GM18951 (cell line): ENCODE data around the gene RRBP1.

Source experiments
- POLR2A ChIP-seq: IDR thresholded peaks from 4 replicates; pipeline ENCODE4 v1.6.1; 2011; ENCODE audit warnings: mild to moderate bottlenecking; ENCODE audit not compliant: insufficient read length, insufficient read depth; ENCODE audit errors: extremely low read depth
- in situ Hi-C: fragments of 300-500 bp; cut with MboI; formaldehyde crosslinking; loops from one replicate; pipeline ENCODE4 v1.12.0; 2022; ENCODE audit warnings: low sequenced_read_pairs, mixed read lengths, inconsistent platforms; ENCODE audit not compliant: unreplicated experiment

The RRBP1 gene

DNA sequence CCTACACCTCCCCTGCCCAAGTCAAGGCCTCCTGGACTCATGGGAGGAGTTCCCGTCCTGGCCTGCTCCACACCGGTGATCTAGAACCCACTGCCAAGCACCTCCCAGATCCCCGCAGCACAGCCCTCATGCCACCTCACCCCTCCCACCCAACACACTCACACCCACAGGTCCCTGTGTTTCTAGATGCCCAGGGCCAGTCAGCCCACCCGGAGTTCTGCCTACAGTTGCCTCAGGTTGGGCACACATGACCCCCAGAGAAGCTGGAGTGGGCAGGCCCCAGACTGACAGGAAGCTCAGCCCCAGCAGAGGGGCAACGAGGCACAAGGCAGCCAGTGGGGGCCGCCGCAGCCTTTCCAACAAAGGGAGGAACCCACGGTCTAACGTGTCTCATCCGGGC, 29.6 kb downstream of the RRBP1 start:
- in situ Hi-C loops, result no loop called here
- no peak for TF ChIP-seq POLR2A

GRCh38 chr20:17651760-17652388, 30.2 kb downstream of the RRBP1 start:
- no peak for TF ChIP-seq POLR2A
- in situ Hi-C loops, result no loop called here

DNA sequence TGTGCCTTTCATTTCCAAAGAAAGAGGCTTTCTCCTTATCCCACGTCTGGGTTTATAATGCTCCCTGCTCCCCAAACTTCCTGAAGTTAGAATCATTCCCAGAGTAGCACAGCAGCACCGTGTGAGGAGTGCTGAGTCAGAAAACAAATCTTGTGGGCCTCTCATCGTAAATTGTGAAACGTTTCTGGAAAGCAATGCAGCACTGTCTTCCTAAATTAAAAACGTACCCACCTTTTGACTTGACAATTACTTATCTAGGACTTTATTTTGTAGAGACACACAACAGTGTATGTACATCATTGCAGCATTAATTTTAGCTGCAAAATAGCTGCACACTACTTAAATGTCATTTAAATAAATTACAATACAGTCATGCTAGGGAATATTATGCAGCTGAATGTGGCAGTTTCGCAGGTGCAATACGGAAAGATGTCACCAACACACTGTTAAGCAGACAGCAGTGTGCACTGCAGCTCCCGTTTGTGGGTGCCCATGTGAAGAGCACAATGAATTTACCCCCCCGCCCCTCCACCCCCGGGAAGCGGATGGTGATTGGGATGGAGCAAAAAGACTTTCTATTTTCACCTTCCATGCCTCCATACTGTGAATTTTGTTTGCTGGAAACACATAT, 30.8 kb downstream of the RRBP1 start:
- in situ Hi-C loops, result no loop called here
- no peak for TF ChIP-seq POLR2A

GRCh38 chr20:17650301-17651128, 31.5 kb downstream of the RRBP1 start:
- in situ Hi-C loops, result no loop called here
- no peak for TF ChIP-seq POLR2A

GRCh38 chr20:17648791-17649730, 33.0 kb downstream of the RRBP1 start:
- no peak for TF ChIP-seq POLR2A
- in situ Hi-C loops, result no loop called here

- no peak for TF ChIP-seq POLR2A
- in situ Hi-C loops, result no loop called here
Measured at GRCh38 chr20:17648315-17648646, 33.8 kb downstream of the RRBP1 start.

GRCh38 chr20:17647391-17648314, 34.4 kb downstream of the RRBP1 start:
- no peak for TF ChIP-seq POLR2A
- in situ Hi-C loops, result no loop called here

GRCh38 chr20:17646961-17647301, 35.1 kb downstream of the RRBP1 start:
- TF ChIP-seq POLR2A, result no peak
- in situ Hi-C loops, result no loop called here

DNA sequence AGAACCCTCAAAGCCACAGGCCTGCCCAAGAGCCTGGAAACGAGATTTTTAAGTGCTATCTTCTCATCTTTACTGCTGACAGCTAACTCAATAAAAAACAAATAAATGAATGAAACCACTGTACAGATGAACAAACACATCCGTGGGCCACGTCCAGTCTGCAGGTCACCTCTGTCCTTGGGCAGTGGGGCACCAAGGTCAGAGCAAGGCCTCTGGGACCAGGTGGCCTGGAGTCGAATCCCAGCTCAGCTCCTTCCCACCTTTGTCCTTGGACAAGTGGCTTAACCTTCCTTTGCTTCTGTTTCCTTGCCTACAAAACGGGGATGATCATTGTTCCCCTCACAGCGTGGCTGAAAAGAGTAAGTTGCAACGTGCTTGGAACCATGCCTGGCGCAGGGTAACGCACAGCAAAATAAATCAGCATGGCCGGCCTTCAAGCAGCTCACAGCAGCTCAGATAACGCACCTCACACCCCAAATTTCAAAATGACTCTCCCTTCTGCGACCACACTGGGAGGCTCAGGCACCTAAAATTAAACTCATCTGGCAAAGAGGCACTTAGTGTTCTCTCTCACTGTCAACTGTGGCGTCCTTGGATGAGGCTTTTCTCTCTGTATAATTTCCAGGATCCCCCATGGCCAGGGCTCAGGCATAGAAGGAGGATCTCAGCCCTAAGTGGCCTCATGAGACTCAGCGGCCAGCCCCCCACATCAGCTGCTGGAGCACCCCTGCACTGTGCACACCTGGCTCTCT, 35.7 kb downstream of the RRBP1 start:
- TF ChIP-seq POLR2A, result no peak
- in situ Hi-C loops, result no loop called here

DNA sequence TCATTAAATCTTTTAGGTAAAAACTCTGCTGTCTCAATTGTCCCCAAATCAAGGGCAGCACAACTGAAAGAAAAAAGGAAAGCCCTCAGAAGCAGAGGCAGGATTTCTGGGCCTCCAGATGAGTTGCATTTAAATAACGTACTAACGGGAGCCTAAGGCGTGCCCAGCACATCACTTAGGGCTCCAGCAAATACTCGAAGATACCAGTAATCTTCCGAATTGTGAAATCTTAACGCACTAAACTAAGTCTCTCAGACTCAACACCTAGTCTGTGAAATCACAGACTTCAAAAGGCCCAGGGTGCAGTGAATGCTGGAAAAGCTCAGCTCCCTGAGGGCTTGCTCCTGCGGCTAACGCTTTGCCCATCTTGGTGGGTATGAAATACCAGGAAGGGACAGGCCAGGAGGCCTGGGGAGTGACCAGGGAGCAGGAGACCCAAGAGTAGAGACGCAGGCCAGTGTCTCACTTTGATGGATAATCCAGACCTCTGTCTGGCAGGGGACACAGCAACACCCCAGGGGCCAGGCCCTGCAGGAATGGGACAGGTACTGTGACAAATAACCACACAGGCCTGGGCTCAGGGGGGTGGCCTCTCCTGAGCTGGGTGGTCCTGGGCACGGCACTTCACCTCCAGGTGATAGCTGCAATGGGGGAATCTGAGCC, 36.4 kb downstream of the RRBP1 start:
- in situ Hi-C loops, result no loop called here
- TF ChIP-seq POLR2A, result no peak

GRCh38 chr20:17645010-17645409, 37.0 kb downstream of the RRBP1 start:
- in situ Hi-C loops, result no loop called here
- TF ChIP-seq POLR2A, result no peak
